IMR-90 (cell line): ENCODE measurements around the gene OLFM4. TPM values are rescaled to one million over a fixed set of nuclear protein-coding genes. Genes with fewer than 3 reads are reported as not detected.

Experiments used
- ATAC-seq: fragments of 200-7000 bp; cut with Tn5 transposase; 2 replicates; pipeline ENCODE4 v1.9.1; 2020; ENCODE audit warnings: low read depth, mild to moderate bottlenecking, moderate library complexity
- BruUV-seq: library from RNA; stranded (reverse); fragments of 400-500 nt; replicated peaks from 2 replicates; lab custom pipeline; 2021; lab: Mats Ljungman, UMichigan
- CTCF ChIA-PET: fragments of 300-600 bp; formaldehyde crosslinking; extraction: SDS; loops from one replicate; lab custom pipeline; 2021; ENCODE audit warnings: antibody characterized with exemption; lab: Yijun Ruan, JAX
- POLR2A ChIA-PET: fragments of 300-600 bp; sonication (Branson Sonifier 250); formaldehyde crosslinking; loops from one replicate; lab custom pipeline; 2022; ENCODE audit warnings: antibody characterized with exemption; ENCODE audit not compliant: unreplicated experiment; lab: Charles Lee
- DNase-seq: peaks from one replicate; pipeline ENCODE4 v3.0.0; 2013
- H2AFZ ChIP-seq: replicated peaks from 2 replicates; pipeline ENCODE3; 2013; ENCODE audit warnings: low read length, mild to moderate bottlenecking; ENCODE audit not compliant: poor library complexity
- H2AK5ac ChIP-seq: 2 replicates; pipeline ENCODE4 v1.6.1; 2013; ENCODE audit warnings: low read depth, low read length, inconsistent platforms
- H2AK9ac ChIP-seq: replicated peaks from 2 replicates; pipeline ENCODE3; 2013; ENCODE audit warnings: mild to moderate bottlenecking, low read depth, low read length, moderate library complexity; ENCODE audit not compliant: poor library complexity
- H2BK120ac ChIP-seq: 2 replicates; pipeline ENCODE4 v1.6.1; 2013; ENCODE audit warnings: low read depth, low read length, inconsistent platforms
- H2BK15ac ChIP-seq: 3 replicates; pipeline ENCODE4 v1.6.1; 2013; ENCODE audit warnings: low read depth, low read length, inconsistent platforms
- H2BK20ac ChIP-seq: 2 replicates; pipeline ENCODE4 v1.6.1; 2013; ENCODE audit warnings: low read depth, mild to moderate bottlenecking, inconsistent platforms, low read length, moderate library complexity
- H2BK5ac ChIP-seq: 2 replicates; pipeline ENCODE4 v1.6.1; 2013; ENCODE audit warnings: mild to moderate bottlenecking, low read depth, low read length, inconsistent platforms; ENCODE audit not compliant: poor library complexity, severe bottlenecking
- H3K14ac ChIP-seq: replicated peaks from 2 replicates; pipeline ENCODE4 v1.6.1; 2013; ENCODE audit warnings: low read depth, low read length, inconsistent platforms
- H3K18ac ChIP-seq: 2 replicates; pipeline ENCODE4 v1.6.1; 2013; ENCODE audit warnings: low read depth, low read length, control low read depth
- H3K23ac ChIP-seq: 2 replicates; pipeline ENCODE4 v1.6.1; 2013; ENCODE audit warnings: low read depth, low read length, inconsistent platforms
- H3K27ac ChIP-seq: 2 replicates; pipeline ENCODE4 v1.5.1; 2013; ENCODE audit warnings: mild to moderate bottlenecking, control low read depth, low read length; ENCODE audit not compliant: insufficient read depth
- H3K27me3 ChIP-seq: 2 replicates; pipeline ENCODE4 v1.6.1; 2013; ENCODE audit warnings: low read length; ENCODE audit not compliant: control insufficient read depth, insufficient read depth
- H3K36me3 ChIP-seq: 2 replicates; pipeline ENCODE4 v1.6.1; 2013; ENCODE audit warnings: low read length, mixed read lengths; ENCODE audit not compliant: control insufficient read depth, insufficient read depth
- H3K4ac ChIP-seq: 2 replicates; pipeline ENCODE4 v1.6.1; 2013; ENCODE audit warnings: low read depth, low read length, inconsistent platforms
- H3K4me1 ChIP-seq: 2 replicates; pipeline ENCODE4 v1.6.1; 2013; ENCODE audit warnings: low read length, mixed read lengths; ENCODE audit not compliant: control insufficient read depth, insufficient read depth
- H3K4me2 ChIP-seq: 2 replicates; pipeline ENCODE4 v1.6.1; 2013; ENCODE audit warnings: low read depth, mild to moderate bottlenecking, control low read depth, low read length, moderate library complexity
- H3K4me3 ChIP-seq: 2 replicates; pipeline ENCODE4 v1.5.1; 2013; ENCODE audit warnings: low read depth, mild to moderate bottlenecking, control low read depth, low read length, moderate library complexity; ENCODE audit not compliant: insufficient read depth
- H3K56ac ChIP-seq: 2 replicates; pipeline ENCODE4 v1.6.1; 2013; ENCODE audit warnings: low read length, inconsistent platforms; ENCODE audit not compliant: insufficient read depth; ENCODE audit errors: extremely low read depth
- H3K79me1 ChIP-seq, 2 experiments: 2 replicates each; pipeline ENCODE4 v1.6.1; 2013; ENCODE audit warnings: low read length in 2 of 2, inconsistent platforms in 1 of 2, low read depth in 1 of 2
- H3K9ac ChIP-seq: 2 replicates; pipeline ENCODE4 v1.6.1; 2013; ENCODE audit warnings: low read depth, low read length, control low read depth
- H3K9me1 ChIP-seq: 2 replicates; pipeline ENCODE4 v1.6.1; 2013; ENCODE audit warnings: low read length, inconsistent platforms; ENCODE audit not compliant: insufficient read depth
- H3K9me3 ChIP-seq: 2 replicates; pipeline ENCODE4 v1.6.1; 2013; ENCODE audit warnings: low read length; ENCODE audit not compliant: control insufficient read depth, insufficient read depth
- H4K20me1 ChIP-seq: 2 replicates; pipeline ENCODE4 v1.6.1; 2013; ENCODE audit warnings: low read length, inconsistent platforms; ENCODE audit not compliant: insufficient read depth
- H4K5ac ChIP-seq: 2 replicates; pipeline ENCODE4 v1.6.1; 2013; ENCODE audit warnings: mild to moderate bottlenecking, low read depth, low read length, control low read depth
- H4K8ac ChIP-seq, 2 experiments: 2 replicates each; pipeline ENCODE4 v1.6.1; 2013; ENCODE audit warnings: low read depth in 2 of 2, low read length in 2 of 2, control low read depth in 1 of 2, inconsistent platforms in 1 of 2
- H4K91ac ChIP-seq: 2 replicates; pipeline ENCODE4 v1.6.1; 2013; ENCODE audit warnings: low read depth, low read length, inconsistent platforms; ENCODE audit not compliant: insufficient read depth
- BHLHE40 ChIP-seq: fragments of 150-350 bp; IDR thresholded peaks from 2 replicates; pipeline ENCODE4 v1.6.1; 2016; ENCODE audit warnings: mild to moderate bottlenecking, low read depth, low read length
- CEBPB ChIP-seq: IDR thresholded peaks from 2 replicates; pipeline ENCODE4 v1.6.1; 2012; ENCODE audit warnings: low read depth, low read length, improper control_type of control experiment
- CHD1 ChIP-seq: IDR thresholded peaks from 2 replicates; pipeline ENCODE4 v1.6.1; 2012; ENCODE audit warnings: low read depth, low read length, improper control_type of control experiment
- ELK1 ChIP-seq: fragments of 150-350 bp; IDR thresholded peaks from 2 replicates; pipeline ENCODE4 v1.6.1; 2016; ENCODE audit warnings: low read depth, mild to moderate bottlenecking, low read length, moderate library complexity, borderline replicate concordance
- FOS ChIP-seq: fragments of 150-350 bp; IDR thresholded peaks from 2 replicates; pipeline ENCODE4 v1.6.1; 2016; ENCODE audit warnings: low read depth, low read length
- MAFK ChIP-seq: IDR thresholded peaks from 2 replicates; pipeline ENCODE4 v1.6.1; 2012; ENCODE audit warnings: low read depth, low read length, improper control_type of control experiment
- MAZ ChIP-seq: IDR thresholded peaks from 2 replicates; pipeline ENCODE4 v1.6.1; 2012; ENCODE audit warnings: low read depth, mild to moderate bottlenecking, low read length, improper control_type of control experiment, moderate library complexity, borderline replicate concordance
- MXI1 ChIP-seq: IDR thresholded peaks from 2 replicates; pipeline ENCODE4 v1.6.1; 2012; ENCODE audit warnings: low read depth, mild to moderate bottlenecking, low read length, moderate library complexity, borderline replicate concordance
- NFE2L2 ChIP-seq: fragments of 150-350 bp; IDR thresholded peaks from 2 replicates; pipeline ENCODE4 v1.6.1; 2016; ENCODE audit warnings: low read depth, mild to moderate bottlenecking, low read length
- POLR2A ChIP-seq: IDR thresholded peaks from 2 replicates; pipeline ENCODE4 v1.6.1; 2012; ENCODE audit warnings: mild to moderate bottlenecking, low read depth, low read length
- RAD21 ChIP-seq: IDR thresholded peaks from 2 replicates; pipeline ENCODE4 v1.6.1; 2012; ENCODE audit warnings: low read length, improper control_type of control experiment
- RCOR1 ChIP-seq: IDR thresholded peaks from 2 replicates; pipeline ENCODE4 v1.6.1; 2012; ENCODE audit warnings: mild to moderate bottlenecking, low read length, improper control_type of control experiment; ENCODE audit not compliant: insufficient replicate concordance
- RFX5 ChIP-seq: IDR thresholded peaks from 2 replicates; pipeline ENCODE4 v1.8.0; 2012; ENCODE audit warnings: low read depth, mild to moderate bottlenecking, low read length, moderate library complexity
- SMC3 ChIP-seq: fragments of 150-350 bp; IDR thresholded peaks from 2 replicates; pipeline ENCODE4 v1.6.1; 2016; ENCODE audit warnings: low read depth, mild to moderate bottlenecking, antibody characterized with exemption, low read length, moderate library complexity
- USF2 ChIP-seq: fragments of 150-350 bp; IDR thresholded peaks from 2 replicates; pipeline ENCODE4 v1.6.1; 2017; ENCODE audit warnings: mild to moderate bottlenecking, antibody characterized with exemption, low read length, low read depth
- WGBS, 2 experiments: methylation state at CpG; one replicate each; pipeline versions ENCODE4 v1.1.5 to v1.1.7; 2013; ENCODE audit warnings: missing lambda C conversion rate in 2 of 2; ENCODE audit not compliant: insufficient read length in 1 of 2; ENCODE audit errors: extremely low coverage in 2 of 2; 5-methylcytosine and 5-hydroxymethylcytosine counted together
- dilution Hi-C: fragments of 300-500 bp; cut with HindIII; formaldehyde crosslinking; loops from one replicate; pipeline ENCODE4 v1.14.3; 2018; ENCODE audit warnings: low sequenced_read_pairs; ENCODE audit not compliant: unreplicated experiment
- in situ Hi-C: fragments of 300-500 bp; cut with MboI; formaldehyde crosslinking; loops from 3 replicates; pipeline ENCODE4 v1.14.3; 2019; ENCODE audit warnings: low sequenced_read_pairs, inconsistent platforms, mixed read lengths
- intact Hi-C: fragments of 100-400 bp; cut with micrococcal nuclease; formaldehyde crosslinking; loops from 2 replicates; pipeline ENCODE4 v1.10.0; 2022
- polyA plus RNA-seq, 3 experiments: library from polyadenylated mRNA; depleted of rRNA; stranded (reverse); fragments of >200 nt; gene quantifications; 2 replicates each; pipeline ENCODE4 v1.2.3, GENCODE V29; 2012; ENCODE audit warnings: low replicate concordance in 1 of 3
- total RNA-seq: library from RNA; depleted of rRNA; stranded (reverse); fragments of >200 nt; gene quantifications from 2 replicates; pipeline ENCODE4 v1.2.3, GENCODE V29; 2012
- TF ChIP-seq, protein P1 (sequence below): conservative IDR thresholded peaks from 2 replicates; pipeline ENCODE4 v1.5.1; 2012; ENCODE audit warnings: mild to moderate bottlenecking, low read depth, low read length, improper control_type of control experiment

OLFM4 gene
- total and polyA plus RNA-seq, 2 of the 4 experiments (the other 2 are of a cell fraction): not detected

DNA sequence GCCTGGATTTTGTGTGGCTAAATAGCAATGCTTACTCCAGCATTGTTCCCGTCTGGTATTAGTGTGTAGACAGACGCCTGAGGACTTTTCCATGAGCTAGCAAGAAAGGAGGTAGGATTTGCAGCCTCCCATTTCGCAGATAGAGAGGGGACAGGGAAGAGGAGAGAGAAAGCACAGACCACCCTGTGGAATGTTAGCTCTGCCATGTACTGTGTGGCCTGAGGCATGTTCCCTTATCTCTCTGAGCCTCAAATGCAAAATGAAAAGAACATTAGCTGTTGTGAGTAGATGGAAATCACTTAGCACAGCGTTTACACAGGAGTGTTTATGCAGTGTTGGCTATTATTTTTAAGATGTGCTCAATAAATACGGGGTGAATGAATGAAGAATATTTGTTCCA lies 45.5 kb downstream of the OLFM4 start:
- H3K9me1 ChIP-seq: no peaks in the 10 kb centered on the region
- H2BK20ac ChIP-seq: no peak overlapping the region

More for the DNA sequence above, 45.5 kb downstream of the OLFM4 start:
- Histone ChIP-seq H3K4me2 (no peak overlapping the region), H2AK5ac (no peak overlapping the region), H2BK120ac (no peak overlapping the region), H2AFZ (no peak overlapping the region), H4K20me1 (no peaks in the 10 kb centered on the region), H4K5ac (no peak overlapping the region), H3K79me1 (no peaks in the 10 kb centered on the region), H2AK9ac (no peak overlapping the region), H3K27ac (no peak overlapping the region), H3K18ac (no peak overlapping the region), H3K4ac (no peak overlapping the region), H3K36me3 (no peaks in the 10 kb centered on the region), H3K14ac (no peak overlapping the region), H4K8ac (no peak overlapping the region), H3K9me3 (no peaks in the 10 kb centered on the region; the same call in 1 of the 2 replicates), H3K9ac (no peak overlapping the region), H2BK5ac (no peak overlapping the region), H3K4me3 (no peak overlapping the region), H3K27me3 (no peaks in the 10 kb centered on the region), H4K91ac (no peak overlapping the region), H3K56ac (no peak overlapping the region), H3K23ac (no peak overlapping the region), H3K4me1 (no peaks in the 10 kb centered on the region), H2BK15ac (no peak overlapping the region)
- TF ChIP-seq RFX5 (no peak), FOS (no peak), MAZ (no peak), ELK1 (no peak), RCOR1 (no peak), CEBPB (no peak), MXI1 (no peak), MAFK (no peak), RAD21 (no peak), SMC3 (no peak), USF2 (no peak), NFE2L2 (no peak), BHLHE40 (no peak), POLR2A (no peak), CHD1 (no peak)
- TF ChIP-seq, protein P1, sequence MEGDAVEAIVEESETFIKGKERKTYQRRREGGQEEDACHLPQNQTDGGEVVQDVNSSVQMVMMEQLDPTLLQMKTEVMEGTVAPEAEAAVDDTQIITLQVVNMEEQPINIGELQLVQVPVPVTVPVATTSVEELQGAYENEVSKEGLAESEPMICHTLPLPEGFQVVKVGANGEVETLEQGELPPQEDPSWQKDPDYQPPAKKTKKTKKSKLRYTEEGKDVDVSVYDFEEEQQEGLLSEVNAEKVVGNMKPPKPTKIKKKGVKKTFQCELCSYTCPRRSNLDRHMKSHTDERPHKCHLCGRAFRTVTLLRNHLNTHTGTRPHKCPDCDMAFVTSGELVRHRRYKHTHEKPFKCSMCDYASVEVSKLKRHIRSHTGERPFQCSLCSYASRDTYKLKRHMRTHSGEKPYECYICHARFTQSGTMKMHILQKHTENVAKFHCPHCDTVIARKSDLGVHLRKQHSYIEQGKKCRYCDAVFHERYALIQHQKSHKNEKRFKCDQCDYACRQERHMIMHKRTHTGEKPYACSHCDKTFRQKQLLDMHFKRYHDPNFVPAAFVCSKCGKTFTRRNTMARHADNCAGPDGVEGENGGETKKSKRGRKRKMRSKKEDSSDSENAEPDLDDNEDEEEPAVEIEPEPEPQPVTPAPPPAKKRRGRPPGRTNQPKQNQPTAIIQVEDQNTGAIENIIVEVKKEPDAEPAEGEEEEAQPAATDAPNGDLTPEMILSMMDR: no peak
- no TSS peak for BruUV-seq
- ChIA-PET POLR2A (no interaction called here), CTCF (no interaction called here)
- dilution Hi-C loops (no loop called here), in situ Hi-C loops (no loop called here), intact Hi-C loops (no loop called here)
- DNase-seq: no peak
- no peak for ATAC-seq
- WGBS, 2 experiments: 26% methylated on average over 3 of the region's 5 CpGs; no CpG with 5 or more reads in 1 of the 2 experiments
